Right lobe of liver (tissue), 6 donors: Measurements from ENCODE around the gene PITX3. TPM values are rescaled to one million over a fixed set of nuclear protein-coding genes. Genes with fewer than 3 reads are reported as not detected.
A peak's percentile ranks its signal among the peaks of the same experiment; 100 is the strongest.

Experiments used
- ATAC-seq, 4 donors: fragments of 200-7000 bp; cut with Tn5 transposase; one replicate each; pipeline ENCODE4 v1.9.1; 2020; ENCODE audit warnings: mild to moderate bottlenecking in 4 of 4, moderate library complexity in 4 of 4
- DNase-seq, 3 donors: peaks; one replicate each; pipeline ENCODE4 v3.0.0-alpha.2; 2020
- H3K27ac ChIP-seq, 3 donors: fragments of 200-600 bp; one replicate each; pipeline ENCODE4 v1.8.0; 2022
- H3K27me3 ChIP-seq, 2 donors: fragments of 200-600 bp; one replicate each; pipeline ENCODE4 v1.8.0; 2022
- H3K36me3 ChIP-seq, 4 donors: fragments of 200-600 bp; sonication (generic) in 1 of 4; one replicate each; pipeline versions ENCODE4 v1.5.1 to v1.8.0; 2017 to 2022; ENCODE audit warnings: control low read depth in 1 of 4
- H3K4me1 ChIP-seq, 4 donors: fragments of 200-600 bp; sonication (generic) in 1 of 4; one replicate each; pipeline versions ENCODE4 v1.5.1 to v1.8.0; 2017 to 2022; ENCODE audit warnings: control low read depth in 1 of 4
- H3K4me3 ChIP-seq, 3 donors: fragments of 200-600 bp; one replicate each; pipeline ENCODE4 v1.8.0; 2022
- H3K9me3 ChIP-seq, 4 donors: fragments of 200-600 bp; sonication (generic) in 1 of 4; one replicate each; pipeline versions ENCODE4 v1.5.1 to v1.8.0; 2017 to 2022; ENCODE audit warnings: control low read depth in 1 of 4
- CTCF ChIP-seq, 4 donors: fragments of 200-600 bp in 3 of 4; fragments of 450-650 bp in 1 of 4; IDR thresholded peaks; one replicate each; pipeline versions ENCODE4 v1.5.1 to v1.8.0; 2016 to 2022; ENCODE audit warnings: antibody characterized with exemption in 4 of 4, mild to moderate bottlenecking in 2 of 4
- POLR2A ChIP-seq: fragments of 450-650 bp; IDR thresholded peaks from one replicate; pipeline ENCODE4 v1.6.1; 2017; ENCODE audit warnings: antibody characterized with exemption, mild to moderate bottlenecking
- WGBS: methylation state at CpG from one replicate; pipeline ENCODE4 v1.1.6; 2018; ENCODE audit warnings: low coverage, low lambda C conversion rate; ENCODE audit not compliant: insufficient coverage; ENCODE audit errors: missing lambda C conversion rate; 5-methylcytosine and 5-hydroxymethylcytosine counted together
- intact Hi-C, 2 donors: fragments of 100-400 bp; cut with DNase I; formaldehyde crosslinking; loops; one replicate each; pipeline versions ENCODE4 v1.11.2 to v1.14.1; 2022
- total RNA-seq, 6 experiments: library from RNA; depleted of rRNA in 2 of 6; stranded (reverse); fragments of >200 nt in 2 of 6; fragmentation: NEBNext Ultra II Directional in 3 of 6; extraction: Animal tissue kit (Norgen Biotek cat#: 25700) in 3 of 6; gene quantifications; one replicate each; pipeline versions ENCODE4 v1.1.0 to v1.2.4, GENCODE V29; 2016 to 2023
- donor health status: DM: no; HTN: yes; CAD: no.
- donor health status: DM: no; HTN: no; CAD: no.
- donor health status: DM: no; HTN: no; CAD: no.
- donor health status: DM: no; HTN: yes; CAD: no.
- donor health status: DM: no; HTN: yes; CAD: no.

PITX3 gene
- total RNA-seq, 6 experiments from 2014 or later, result not detected

- intact Hi-C loops, result loop anchor here in 1 of 2 donors (5.0 kb wide), 1 partner anchor 176 kb away; no protein-coding TSS in a partner anchor
- no peaks in the 10 kb centered on the region for H3K9me3 ChIP-seq
- peak overlapping the region in 2 of 3 donors; percentile 14 to 39 for H3K4me3 ChIP-seq
- ATAC-seq (no peak), DNase-seq (no peak)
- 62% methylated on average over 8 of the region's 8 CpGs for WGBS
- peaks cover 0 to 8% of the 10 kb centered on the region in 2 donors for H3K27me3 ChIP-seq
- H3K4me1 ChIP-seq, result peaks cover 0 to 16% (median 8%) of the 10 kb centered on the region in 4 donors
- no peak for TF ChIP-seq CTCF (IDR thresholded peaks at IDR 0.05)
- no peak for TF ChIP-seq POLR2A
- H3K36me3 ChIP-seq, result no peaks in the 10 kb centered on the region
- H3K27ac ChIP-seq, result no peak overlapping the region
Observed at GRCh38 chr10:102226542-102226870, 14.8 kb downstream of the PITX3 start.

DNA sequence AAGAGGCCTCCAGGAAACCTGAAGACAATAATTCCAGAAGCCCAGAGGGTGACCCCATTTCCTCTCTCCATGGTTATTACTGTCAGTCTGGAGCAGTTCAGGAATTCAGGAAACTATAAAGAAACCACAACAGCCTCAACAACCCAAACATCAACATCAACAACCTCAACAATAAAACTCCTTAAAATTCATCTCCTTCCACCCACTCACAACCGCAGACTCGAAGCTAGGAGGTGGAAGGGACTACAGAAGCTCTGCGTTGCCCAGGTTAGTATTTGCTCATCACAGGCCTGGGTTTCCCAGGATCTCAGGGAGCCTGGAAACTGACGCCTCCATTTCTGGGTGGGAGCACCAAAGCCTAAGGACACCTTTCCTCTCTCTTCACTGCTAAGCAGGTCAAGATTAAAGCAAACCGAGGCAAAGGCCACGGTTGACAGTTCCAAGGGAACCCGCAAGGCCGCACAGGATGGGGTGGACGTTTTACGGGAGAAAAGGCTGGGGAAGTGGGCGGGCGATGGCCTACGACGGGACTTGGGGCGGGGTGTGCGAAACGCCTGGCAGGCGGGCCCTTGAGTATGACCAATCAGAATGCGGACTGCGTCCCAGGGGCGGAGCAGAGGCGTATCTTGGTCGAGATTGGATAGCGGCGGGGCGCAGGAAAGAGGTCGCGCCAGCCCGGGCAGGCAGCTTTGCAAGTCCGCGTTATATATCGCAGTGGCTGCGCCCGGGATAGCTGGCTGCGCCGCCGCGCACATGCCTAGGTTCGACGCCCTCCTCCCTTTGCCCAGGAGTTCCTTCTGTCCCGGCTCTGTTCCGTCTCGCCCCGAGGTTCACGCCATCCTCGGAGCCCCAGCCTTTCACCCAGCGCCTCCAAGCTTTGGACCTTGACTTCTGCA is 15.4 kb downstream of the PITX3 start, which contains the start of gene ELOVL3:
TSS of gene ELOVL3 (plus strand) at position 654 of the 896 bp plus-strand sequence. CDS start 250 bp downstream, outside the sequence.
- intact Hi-C loops, result loop anchor here in 1 of 2 donors (5.0 kb wide), 1 partner anchor 176 kb away; no protein-coding TSS in a partner anchor

DNA sequence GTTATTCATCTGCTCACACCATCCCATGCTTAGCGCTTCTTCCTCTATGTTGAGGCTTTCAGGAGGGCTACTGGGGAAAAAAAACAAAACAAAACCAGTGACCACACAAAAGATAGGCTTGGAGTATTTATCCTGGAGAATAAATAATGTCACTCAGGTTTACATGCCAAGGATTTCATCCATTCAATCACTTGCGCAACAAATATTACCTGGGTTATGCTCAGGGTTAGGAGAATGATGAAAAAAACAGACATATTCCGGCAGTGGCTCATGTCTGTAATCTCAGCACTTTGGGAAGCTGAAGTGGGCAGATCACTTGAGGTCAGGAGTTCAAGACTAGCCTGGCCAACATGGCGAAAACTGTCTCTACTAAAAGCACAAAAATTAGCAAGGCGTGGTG is 18.5 kb downstream of the PITX3 start:
- Histone ChIP-seq H3K27ac (no peak overlapping the region), H3K36me3 (no peaks in the 10 kb centered on the region), H3K9me3 (no peaks in the 10 kb centered on the region), H3K27me3 (no peaks in the 10 kb centered on the region), H3K4me3 (no peak overlapping the region), H3K4me1 (no peaks in the 10 kb centered on the region)
- TF ChIP-seq CTCF (IDR thresholded peaks at IDR 0.05) (no peak), POLR2A (no peak)
- intact Hi-C loops, result no loop called here
- WGBS, result 75% methylated on average over 5 of the region's 5 CpGs
- DNase-seq (no peak), ATAC-seq (no peak)

More for the DNA sequence above, 15.4 kb downstream of the PITX3 start, which contains the start of gene ELOVL3:
- peak within 1 kb of the TSS in 2 of 3 donors; percentile 14 to 39 for H3K4me3 ChIP-seq
- peak; percentile 91 to 96 (median 94) for ATAC-seq
- peak within 1 kb of the TSS in 2 of 3 donors; percentile 24 to 48 for H3K27ac ChIP-seq
- H3K9me3 ChIP-seq, result no peaks in the 10 kb centered on the region
- TF ChIP-seq CTCF (IDR thresholded peaks at IDR 0.05) (no peak), POLR2A (no peak)
- no peaks in the 10 kb centered on the region for H3K36me3 ChIP-seq
- WGBS, result 13% methylated on average over 22 of the region's 47 CpGs
- H3K27me3 ChIP-seq, result peaks cover 0 to 8% of the 10 kb centered on the region in 2 donors
- peaks cover 0 to 10% (median 5%) of the 10 kb centered on the region in 4 donors for H3K4me1 ChIP-seq
- DNase-seq, result peak; percentile 90 to 92 (median 91)

DNA sequence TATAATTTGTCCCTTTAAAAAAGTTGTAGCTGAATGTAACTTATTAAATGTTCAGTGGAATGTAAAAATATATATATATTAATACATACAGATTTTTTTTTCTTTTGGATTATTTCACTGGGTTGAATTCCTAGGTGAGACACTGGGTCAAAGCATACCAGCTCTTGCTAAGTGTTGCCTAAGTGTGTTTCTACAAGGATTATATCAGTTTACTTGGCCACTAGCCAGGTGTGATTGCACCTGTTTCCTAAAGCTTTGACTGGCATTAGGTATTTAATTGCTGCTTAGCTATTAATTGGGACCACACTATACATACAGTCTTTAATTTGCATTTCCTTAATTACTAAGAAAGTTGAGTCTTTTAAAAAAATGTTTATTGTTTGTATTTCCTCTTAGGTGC is 20.7 kb downstream of the PITX3 start:
- Histone ChIP-seq H3K27ac (no peak overlapping the region), H3K27me3 (no peaks in the 10 kb centered on the region), H3K4me3 (no peak overlapping the region), H3K9me3 (no peaks in the 10 kb centered on the region), H3K4me1 (no peaks in the 10 kb centered on the region), H3K36me3 (no peaks in the 10 kb centered on the region)
- intact Hi-C loops, result no loop called here
- DNase-seq, result no peak
- ATAC-seq, result no peak
- TF ChIP-seq POLR2A (no peak), CTCF (IDR thresholded peaks at IDR 0.05) (no peak)
